Left hindlimb (tissue), 1 donor: ENCODE results near the gene GDF10.

Experiments
- DNase-seq: peaks from one replicate; pipeline ENCODE4 v3.0.0-alpha.2; 2018

Gene GDF10

DNA sequence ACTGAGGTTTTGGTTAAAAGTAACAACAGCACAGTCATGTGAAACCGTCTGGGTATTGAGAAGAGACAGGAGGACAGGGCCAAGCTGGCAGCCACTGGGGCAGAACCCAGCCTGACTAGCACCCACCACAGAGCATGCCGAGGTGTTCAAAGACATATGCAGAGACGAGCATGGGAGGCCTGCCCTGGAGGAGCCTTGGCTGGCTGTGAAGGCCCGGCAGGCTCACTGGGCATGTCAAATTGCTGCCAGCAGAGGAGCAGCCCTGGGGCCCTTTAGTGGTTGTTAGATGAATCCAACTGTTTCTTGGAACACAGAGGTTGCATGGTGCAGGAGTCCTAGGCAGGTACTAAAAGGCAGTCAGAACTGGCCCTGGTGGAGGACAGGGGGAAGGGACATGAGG is 17.3 kb downstream of the GDF10 start:
- no peak for DNase-seq

DNA sequence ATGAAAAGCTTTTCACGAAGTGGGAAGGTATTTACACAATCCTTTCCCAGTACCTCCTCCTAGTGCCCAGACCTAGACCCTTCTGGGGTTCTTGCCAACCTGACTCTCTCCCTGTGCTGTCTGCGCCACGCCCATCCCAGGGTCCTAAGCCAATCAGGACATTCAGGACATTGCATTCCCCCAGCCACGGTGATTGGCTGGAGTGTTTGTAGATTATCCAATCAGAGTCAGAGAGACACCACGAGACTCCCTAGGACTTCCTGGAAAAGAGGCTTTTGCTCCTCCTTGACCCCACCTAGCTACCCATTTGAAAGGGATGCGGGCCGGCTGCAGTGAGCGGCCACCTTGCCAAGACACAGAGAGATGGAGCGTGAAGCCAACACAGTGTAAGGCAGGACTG is 18.7 kb downstream of the GDF10 start:
- DNase-seq, result no peak

DNA sequence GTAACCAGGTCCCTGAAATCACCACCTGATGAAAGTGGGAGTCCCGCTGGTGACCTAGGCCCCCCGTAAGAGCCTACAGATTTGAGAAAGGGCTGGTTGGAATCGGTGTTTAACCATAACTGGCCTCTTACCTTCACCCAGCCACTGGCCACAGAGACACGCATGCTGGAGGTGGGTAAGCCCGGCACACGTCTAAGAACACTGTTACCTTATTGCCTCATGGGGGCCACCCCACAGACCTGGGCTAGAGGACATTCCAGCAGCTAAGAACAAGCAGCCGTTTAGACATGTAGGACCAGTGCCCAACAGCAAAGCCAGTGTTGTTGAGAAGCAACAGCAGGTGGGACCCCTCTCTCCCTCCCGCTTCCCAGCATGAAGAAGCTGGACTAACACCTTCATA is 19.8 kb downstream of the GDF10 start:
- no peak for DNase-seq

DNA sequence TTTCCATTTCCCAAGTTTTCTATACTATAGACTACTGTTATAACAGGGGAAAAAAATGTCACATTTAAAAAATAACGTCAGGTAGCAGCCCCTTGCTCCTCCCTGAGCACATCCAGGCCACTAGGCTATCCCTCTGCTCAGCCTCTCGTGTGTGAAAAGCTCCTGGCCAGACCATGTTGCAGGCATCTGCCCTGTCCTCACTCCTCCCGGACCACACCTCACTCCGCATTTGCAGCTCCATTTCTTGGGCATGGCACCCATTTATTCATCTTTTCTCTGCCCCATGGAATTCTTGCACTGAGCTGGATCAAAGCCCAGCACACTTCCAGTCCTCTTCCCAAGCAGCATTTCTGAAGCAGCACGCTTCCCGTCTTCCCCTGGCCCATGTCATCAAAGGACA is 20.8 kb downstream of the GDF10 start:
- DNase-seq, result no peak

DNA sequence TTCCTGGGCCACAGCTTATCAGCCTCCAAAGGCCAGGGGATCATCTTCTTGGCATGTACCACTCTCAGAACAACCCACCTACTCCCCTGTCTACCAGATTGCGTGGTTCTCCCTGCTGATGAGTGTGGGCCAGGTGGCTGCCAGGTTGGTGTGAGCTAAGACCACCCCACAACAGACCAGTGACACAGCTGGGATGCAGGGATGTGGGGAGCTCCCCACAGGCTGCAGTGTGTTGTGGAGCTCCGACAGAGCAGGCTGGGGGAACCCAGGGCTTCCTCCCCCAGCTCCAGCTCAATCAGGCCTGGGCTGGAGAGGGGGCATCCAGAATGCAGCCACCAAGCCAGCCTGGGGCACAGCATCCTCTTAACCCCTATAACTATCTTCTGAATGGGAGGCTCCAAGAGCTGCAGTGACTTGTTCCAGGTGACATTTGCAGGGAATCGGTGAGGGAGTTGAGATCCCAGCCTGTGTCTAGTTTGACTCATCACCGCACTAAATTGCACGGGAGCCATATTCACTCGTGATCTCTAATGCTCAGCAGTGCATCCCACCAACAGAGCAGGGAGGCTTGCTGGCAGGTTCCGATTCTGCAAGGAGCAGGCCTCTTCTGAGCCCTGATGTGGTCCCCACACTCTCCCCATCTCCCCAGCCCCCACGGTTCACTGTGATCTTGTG is 21.7 kb downstream of the GDF10 start:
- no peak for DNase-seq

DNA sequence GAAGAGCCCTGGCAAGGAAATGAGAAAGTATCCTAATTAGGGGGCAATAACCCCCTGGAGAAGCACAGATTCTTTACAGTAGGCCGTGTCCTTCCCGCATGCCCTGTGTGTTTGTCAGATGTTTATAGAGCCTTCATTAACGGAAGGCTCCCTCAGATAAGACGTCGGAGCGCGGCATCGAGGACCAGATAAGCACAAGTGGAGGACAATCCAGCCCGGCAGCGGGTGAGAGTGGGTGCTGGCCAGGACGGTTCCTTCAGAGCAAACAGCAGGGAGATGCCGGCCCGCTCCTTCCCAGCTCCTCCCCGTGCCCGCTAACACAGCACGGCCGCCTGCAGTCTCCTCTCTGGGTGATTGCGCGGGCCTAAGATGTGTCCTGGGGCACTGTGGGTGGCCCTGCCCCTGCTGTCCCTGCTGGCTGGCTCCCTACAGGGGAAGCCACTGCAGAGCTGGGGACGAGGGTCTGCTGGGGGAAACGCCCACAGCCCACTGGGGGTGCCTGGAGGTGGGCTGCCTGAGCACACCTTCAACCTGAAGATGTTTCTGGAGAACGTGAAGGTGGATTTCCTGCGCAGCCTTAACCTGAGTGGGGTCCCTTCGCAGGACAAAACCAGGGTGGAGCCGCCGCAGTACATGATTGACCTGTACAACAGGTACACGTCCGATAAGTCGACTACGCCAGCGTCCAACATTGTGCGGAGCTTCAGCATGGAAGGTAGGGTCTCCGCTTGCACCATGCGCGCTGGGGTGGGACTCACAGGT is 22.5 kb downstream of the GDF10 start, which contains the start of gene GDF2:
Gene GDF2, plus strand, starts transcription at position 155 of the 762 bp plus-strand sequence. Its CDS starts 215 bp downstream, at position 370.
- DNase-seq, result no peak

DNA sequence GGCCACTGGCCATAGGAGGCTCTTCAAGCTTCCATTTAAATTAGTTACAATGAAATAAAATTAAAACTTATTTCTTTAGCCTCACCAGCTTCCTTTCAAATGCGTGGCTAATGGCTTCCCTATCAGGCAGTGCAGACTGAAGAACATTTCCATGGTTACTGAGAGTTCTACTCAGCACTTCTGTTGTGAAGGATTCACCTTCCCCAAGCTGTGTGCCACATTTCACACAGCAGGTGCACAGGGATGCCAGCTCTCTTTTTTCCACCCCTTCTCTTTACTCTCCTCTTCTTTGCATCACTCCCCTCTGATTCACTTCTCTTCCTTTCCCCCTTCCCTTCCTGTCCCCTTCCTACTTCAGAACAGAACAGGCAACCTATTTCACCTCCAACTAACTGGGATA is 23.1 kb downstream of the GDF10 start:
- no peak for DNase-seq

DNA sequence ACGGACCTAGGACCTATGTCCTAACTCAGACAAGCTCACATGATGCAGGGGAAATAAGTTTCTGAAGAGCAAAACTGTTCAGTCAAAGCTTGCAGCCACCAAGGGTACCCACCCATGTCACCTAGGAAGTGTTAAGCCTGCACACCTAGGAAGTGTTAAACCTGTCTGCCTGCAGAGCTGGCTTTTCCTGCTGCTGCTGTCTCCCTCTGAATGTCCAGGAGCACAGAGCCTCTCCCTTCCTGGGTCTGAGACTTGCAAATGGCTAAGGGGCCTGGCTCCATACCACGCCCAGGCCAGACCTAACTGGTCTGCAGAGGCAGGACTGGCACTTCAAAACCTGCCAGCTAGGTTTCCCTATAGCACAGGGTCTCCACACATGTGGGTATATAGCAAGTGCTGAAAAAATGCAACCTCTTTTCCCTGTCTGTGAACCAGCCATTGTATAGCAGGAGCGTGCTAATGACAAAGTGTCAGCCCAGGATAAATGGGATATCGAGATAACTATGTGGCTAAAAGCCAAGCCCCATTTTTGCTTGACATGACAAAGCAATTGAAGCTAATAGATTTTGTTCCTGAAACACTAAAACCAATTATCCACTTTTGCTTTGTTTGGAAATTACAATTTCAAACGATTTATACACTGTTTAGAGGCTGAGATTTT is 23.8 kb downstream of the GDF10 start:
- no peak for DNase-seq

DNA sequence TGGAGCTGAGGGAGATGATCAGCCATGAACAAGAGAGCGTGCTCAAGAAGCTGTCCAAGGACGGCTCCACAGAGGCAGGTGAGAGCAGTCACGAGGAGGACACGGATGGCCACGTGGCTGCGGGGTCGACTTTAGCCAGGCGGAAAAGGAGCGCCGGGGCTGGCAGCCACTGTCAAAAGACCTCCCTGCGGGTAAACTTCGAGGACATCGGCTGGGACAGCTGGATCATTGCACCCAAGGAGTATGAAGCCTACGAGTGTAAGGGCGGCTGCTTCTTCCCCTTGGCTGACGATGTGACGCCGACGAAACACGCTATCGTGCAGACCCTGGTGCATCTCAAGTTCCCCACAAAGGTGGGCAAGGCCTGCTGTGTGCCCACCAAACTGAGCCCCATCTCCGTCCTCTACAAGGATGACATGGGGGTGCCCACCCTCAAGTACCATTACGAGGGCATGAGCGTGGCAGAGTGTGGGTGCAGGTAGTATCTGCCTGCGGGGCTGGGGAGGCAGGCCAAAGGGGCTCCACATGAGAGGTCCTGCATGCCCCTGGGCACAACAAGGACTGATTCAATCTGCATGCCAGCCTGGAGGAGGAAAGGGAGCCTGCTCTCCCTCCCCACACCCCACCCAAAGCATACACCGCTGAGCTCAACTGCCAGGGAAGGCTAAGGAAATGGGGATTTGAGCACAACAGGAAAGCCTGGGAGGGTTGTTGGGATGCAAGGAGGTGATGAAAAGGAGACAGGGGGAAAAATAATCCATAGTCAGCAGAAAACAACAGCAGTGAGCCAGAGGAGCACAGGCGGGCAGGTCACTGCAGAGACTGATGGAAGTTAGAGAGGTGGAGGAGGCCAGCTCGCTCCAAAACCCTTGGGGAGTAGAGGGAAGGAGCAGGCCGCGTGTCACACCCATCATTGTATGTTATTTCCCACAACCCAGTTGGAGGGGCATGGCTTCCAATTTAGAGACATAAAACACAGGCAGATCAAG is 25.6 kb downstream of the GDF10 start:
- DNase-seq, result no peak

DNA sequence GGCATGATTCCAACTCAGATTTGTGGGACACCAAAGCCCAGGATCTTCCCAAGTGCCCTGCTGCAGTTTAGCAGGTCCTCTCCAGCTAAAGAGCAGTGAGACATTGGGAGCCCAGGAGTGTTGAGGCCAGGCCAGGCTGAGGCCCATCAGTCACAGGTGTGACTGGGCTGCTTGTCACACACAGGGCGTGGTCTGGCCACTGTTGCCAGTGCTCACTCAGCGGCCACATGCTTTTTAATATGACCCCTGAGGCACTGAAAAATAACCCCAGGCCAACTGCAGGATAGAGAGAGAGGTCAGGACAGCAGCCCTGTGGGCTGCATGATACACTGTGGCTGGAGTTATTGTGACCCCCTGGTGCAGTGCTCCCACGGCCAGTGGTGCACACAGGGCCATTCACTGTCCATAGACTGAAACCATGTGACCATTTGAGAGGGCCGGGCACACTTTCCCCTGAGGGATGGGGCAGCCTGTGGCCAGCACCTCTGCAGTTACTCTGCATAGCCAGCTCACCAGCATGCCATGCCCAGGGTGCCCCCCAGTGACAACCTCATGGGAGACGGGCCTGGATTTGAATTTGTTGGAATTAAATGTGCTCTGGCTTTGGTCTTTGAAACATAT is 26.4 kb downstream of the GDF10 start:
- no peak for DNase-seq

DNA sequence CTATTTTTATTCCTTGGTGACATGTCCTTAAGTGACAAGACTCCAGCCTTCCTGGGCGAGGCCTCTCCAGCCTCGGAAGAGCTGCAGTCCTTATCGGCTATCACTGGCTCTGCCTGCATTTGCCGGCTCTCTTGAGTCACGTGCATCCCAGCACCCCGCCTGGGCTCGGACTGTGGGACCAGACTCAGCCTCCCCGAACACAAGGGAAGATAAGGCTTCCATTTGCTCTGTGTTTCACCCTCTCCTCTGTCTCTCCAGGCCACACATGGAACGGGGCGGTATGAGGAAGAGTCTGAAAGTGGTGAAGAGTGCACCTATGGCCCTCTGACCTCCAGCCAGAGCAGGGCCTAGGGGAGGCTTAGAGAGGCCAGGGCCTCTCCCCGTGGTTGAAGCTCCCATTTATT is 26.9 kb downstream of the GDF10 start:
- DNase-seq, result no peak

DNA sequence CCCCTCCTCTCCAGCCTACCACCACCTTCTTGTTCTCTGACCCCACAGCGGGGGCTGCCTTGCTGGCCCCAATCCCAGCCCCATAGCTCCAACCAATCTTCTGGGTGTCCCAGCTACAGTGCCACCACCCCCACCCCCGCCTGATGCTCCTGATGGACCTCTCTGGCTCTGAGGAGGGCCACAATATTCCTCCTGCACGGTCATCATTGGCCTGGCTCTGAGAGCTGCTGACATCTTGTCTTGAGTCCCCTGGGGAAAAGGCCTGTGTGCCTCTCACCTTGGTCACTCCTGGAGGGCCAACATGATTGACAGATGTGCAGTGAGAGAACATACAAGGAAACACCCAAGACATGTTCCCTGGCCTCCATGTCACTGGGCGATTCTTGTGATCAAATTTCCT is 29.9 kb downstream of the GDF10 start:
- DNase-seq, result no peak

DNA sequence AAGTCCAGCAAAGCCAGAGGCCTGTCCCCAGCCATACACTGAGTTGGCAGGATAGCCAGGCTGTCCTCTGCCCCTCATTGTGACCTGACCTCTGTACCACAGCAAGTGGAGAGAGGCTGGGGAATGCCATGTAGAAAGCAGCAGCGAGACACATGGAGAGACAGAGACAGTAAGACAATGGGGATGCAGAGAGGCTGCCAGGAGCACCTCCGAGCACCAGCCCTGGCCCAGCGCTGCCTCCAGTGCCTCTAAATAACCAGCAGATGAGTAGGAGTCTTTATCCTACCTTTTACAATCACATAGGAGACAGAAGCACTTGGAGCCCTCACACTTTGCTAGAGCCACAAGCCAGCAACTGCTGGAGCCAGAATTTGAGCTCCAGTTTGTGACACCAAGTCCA is 30.4 kb downstream of the GDF10 start:
- no peak for DNase-seq

DNA sequence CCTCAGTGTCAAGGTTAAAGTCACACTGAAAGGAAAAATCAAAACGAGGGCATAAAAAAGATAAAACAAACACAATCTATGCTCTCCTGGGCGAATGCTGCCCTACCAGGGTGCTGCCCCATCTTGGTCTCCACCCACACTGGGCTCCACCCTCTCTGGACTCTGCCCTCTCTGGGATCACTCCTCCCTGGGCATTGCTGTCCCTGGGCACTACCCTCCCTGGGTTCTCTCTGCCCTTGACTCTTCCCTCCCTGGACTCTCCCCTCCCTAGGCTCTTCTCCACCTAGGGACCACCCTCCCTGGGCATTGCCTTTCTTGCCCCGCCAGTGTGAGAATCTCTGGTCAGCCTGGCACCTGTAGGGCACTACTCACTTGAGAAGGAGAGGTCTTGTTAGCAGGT is 30.8 kb downstream of the GDF10 start:
- no peak for DNase-seq

DNA sequence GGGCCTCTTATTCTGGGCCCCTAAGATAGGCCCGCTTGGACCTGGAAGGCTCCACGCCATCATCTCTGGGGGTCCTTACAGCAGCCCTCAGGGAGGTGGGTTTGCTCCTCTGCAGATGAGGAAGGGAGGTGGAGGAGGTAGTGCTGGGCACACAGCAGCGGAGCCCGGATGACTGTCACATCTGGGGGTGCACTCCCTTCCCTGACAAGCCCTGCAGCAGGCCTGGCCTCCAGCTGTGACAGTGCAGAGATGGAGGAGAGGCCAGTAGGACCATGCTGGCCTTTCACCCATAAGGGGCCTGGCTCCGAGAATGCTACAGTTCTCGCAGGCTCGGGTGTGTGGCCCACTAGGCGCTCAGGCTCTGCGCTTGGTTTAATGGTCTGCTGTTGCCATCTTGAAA is 31.5 kb downstream of the GDF10 start:
- DNase-seq, result no peak

DNA sequence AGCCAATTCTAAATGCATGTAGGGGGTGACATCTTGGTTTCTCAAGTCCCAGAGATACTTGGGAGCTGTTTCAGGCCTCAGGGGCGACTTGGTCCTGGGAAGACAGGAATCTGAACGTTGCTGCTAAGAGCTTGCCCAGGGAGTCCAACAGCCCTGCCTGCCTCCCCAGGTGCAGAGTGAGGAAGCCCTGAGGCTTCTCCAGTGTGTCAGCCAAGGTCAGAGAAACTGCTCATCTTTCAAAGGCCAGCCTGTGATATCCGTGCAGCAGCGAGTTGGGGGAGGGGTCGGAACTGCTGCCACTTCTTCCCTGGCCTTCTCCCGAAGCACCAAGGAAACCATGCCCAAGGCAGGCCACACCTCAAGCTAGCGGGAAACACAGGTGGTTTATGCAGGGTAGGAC is 32.0 kb downstream of the GDF10 start:
- DNase-seq, result no peak

DNA sequence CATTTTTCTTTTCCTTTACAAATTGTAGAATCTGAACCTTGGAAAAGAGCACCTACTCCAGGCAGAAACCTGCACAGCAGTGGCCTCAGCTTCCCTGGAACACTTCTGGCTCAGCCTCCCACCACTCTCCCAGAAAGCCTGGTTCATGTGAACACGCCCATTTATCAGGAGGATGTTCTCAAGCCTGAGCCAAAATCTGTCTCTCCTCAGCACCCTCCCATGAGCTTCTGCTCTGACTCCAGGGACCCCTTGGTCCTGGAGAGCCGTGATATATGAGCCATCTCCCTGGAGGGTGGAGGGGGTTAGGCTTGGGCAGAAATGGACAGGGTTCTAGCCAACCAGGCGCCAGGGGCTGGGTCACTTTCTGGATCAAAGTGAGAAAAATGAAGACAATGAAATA is 32.4 kb downstream of the GDF10 start:
- DNase-seq, result no peak

DNA sequence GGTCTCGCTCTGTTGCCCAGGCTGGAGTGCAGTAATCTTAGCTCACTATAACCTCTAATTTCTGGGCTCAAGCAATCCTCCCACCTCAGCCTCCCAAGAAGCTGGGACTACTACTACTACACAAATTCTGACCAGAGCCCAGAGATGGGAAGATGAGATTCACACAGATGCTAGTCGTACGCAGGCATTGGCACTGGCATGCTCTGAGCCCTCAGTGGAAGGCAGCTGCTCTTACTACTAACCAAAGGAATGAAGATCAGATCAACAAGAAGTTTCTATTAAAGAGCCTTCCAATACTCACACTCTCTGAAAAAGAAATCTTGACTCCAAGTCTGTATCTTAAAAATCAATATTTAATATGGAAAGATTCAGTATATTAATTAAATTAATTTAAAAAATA is 32.9 kb downstream of the GDF10 start:
- DNase-seq, result no peak

DNA sequence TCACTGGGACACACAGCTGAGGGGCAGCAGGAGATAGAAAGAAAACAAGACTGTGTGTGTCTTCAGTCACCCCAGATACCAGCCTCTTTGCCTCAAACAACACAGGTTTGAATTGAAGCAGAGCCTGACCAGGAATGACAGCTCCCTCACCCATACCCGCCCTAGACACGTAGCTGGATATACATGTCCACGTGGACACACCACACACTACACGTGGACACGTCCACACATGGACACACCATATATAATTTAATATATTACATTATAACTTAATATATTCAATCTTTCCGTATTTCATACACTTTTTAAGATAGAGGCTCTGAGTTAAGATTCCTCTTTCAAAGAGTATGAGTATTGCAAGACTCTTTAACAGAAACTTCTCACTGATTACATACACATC is 33.5 kb downstream of the GDF10 start:
- no peak for DNase-seq

DNA sequence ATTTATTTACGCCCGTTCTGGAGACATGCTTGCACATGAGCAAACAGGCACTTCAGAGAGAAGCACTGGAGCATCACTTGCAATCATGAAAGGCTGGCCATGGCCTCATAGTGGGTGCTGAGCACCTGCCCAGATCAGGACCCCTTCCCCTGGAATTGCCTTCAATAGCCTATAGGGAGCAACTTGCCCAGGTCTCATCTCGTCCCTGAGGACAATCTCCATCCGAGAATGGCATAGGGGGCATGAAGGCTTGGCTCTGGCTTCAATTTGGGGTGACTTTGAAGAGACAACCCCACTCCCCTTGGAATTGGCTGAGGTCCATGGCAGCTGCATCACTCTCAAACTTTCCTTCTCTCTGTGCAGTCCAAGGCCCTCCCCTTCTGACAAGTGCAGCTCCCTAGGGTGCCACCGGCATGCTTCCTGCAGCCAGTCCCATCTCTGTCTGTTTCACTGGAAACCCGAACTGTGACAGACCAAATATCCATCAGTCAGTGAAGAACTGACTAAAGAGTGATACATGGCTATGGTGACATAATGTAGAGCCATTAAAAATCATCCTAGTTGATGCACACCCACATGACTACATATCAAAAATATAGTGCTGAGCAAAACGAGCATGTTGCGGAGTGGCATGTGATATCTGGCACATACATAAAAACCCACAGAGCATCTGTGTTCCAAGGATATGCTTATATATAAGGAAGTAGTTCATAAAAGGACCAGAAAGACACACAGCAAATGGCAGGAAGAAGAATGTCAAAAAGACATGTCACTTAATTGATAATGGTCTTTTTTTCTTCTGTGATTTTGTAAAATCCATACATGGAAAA is 34.7 kb downstream of the GDF10 start:
- no peak for DNase-seq

DNA sequence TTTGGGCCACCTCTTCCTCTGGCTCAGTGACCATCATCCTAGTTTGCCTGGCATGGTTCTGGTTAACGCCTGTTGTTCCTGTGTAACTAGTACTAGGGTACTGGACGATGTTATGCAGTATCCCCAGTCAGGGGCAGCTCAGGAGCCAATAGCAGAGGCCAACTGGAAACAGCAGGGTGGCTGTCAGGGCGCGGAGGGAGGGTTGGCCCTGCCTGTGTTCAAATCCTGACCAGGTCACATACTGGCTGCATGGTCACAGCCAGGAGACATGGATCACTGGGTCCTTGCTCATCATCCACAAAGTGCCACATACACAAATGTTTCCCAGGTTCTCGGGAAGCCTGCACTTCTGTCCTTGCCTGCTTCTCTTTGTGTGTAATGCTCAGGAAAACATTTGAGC is 35.9 kb downstream of the GDF10 start:
- no peak for DNase-seq
